Measurements from ENCODE around the gene PTPN14. TPM values are rescaled to one million over a fixed set of nuclear protein-coding genes. Genes with fewer than 3 reads are reported as not detected.

PTPN14 gene
- total RNA-seq, 1 experiment from 2014 or later, result 76.4 TPM

DNA sequence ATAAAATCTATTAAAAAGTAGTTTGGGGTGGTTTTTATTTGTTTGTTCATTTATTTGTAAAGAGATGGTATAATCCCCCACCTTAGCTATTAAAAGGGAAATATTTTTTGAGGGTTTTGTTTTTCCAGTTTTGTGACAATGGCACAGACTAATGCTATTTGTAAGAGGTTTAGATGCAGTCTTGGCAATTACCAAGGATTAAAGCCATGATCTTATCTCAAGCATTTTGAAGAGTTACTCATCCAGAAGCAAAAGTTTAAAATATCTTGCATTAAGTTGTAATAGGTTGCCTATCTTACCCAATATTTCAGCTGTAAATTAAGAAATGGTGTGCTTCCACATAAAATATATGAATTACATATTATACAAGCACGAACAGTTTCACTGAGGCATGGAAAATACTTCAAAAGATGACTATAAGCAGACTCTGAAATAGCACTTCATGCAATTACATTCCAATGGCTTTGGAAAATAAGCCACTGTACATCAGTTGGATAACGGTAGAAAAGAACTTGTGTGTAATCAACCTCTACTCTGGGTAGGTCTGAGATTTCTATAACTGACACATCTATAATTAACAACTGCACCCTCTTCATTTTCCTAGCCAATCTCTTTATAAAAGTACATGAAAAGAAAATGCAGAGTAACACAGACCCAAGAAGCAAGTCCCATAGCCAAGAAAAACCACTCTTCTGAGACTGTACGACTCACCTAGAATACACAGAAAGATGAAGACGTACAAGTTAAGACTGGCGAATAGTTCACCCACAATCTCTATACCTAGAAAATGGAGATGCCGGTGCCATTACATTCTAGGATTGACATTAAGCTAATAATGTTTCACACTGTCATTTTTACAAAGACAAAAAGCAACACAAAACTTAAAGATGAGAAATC lies 95.2 kb downstream of the PTPN14 start:
- no peak overlapping the region for H3K4me2 ChIP-seq (ENCODE audit: insufficient read depth, insufficient read length, low read length)
- H3K23ac ChIP-seq (ENCODE audit: insufficient read length, low read depth, low read length), result no peak overlapping the region
- H2BK15ac ChIP-seq (ENCODE audit: low read depth, low read length), result no peak overlapping the region
- H2BK12ac ChIP-seq (ENCODE audit: insufficient read length, low read depth, low read length), result no peak overlapping the region
- no peak overlapping the region for H3K18ac ChIP-seq (ENCODE audit: insufficient read length, low read depth, low read length)
- Mint-ChIP-seq H3K27me3 (ENCODE audit: low read depth) (no peaks in the 10 kb centered on the region), H3K4me3 (no peak overlapping the region), H3K27ac (no peak overlapping the region), H3K9me3 (no peaks in the 10 kb centered on the region), H3K4me1 (peaks cover 40 to 68% of the 10 kb centered on the region in 2 experiments), H3K36me3 (ENCODE audit: insufficient read depth in 1 of 3, low read depth in 3 of 3) (peaks cover 0 to 5% (median 0%) of the 10 kb centered on the region in 3 experiments; a peak in 1 of 7 replicates)
- H4K8ac ChIP-seq (replicated peaks; ENCODE audit: insufficient read length, low read depth, low read length), result no peak overlapping the region
- H3K9me3 ChIP-seq (ENCODE audit: control insufficient read depth, low read depth, low read length), result no peaks in the 10 kb centered on the region
- DNase-seq, result no peak
- no peak overlapping the region for H4K5ac ChIP-seq (ENCODE audit: insufficient read length, low read depth, low read length)
- H2BK5ac ChIP-seq (ENCODE audit: insufficient read length, low read length), result no peak overlapping the region
- no peak overlapping the region for H3K56ac ChIP-seq (ENCODE audit: insufficient read length, low read depth, low read length)
- H3K4ac ChIP-seq (ENCODE audit: low read depth, low read length), result no peak overlapping the region
- TF ChIP-seq, protein P1, sequence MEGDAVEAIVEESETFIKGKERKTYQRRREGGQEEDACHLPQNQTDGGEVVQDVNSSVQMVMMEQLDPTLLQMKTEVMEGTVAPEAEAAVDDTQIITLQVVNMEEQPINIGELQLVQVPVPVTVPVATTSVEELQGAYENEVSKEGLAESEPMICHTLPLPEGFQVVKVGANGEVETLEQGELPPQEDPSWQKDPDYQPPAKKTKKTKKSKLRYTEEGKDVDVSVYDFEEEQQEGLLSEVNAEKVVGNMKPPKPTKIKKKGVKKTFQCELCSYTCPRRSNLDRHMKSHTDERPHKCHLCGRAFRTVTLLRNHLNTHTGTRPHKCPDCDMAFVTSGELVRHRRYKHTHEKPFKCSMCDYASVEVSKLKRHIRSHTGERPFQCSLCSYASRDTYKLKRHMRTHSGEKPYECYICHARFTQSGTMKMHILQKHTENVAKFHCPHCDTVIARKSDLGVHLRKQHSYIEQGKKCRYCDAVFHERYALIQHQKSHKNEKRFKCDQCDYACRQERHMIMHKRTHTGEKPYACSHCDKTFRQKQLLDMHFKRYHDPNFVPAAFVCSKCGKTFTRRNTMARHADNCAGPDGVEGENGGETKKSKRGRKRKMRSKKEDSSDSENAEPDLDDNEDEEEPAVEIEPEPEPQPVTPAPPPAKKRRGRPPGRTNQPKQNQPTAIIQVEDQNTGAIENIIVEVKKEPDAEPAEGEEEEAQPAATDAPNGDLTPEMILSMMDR (conservative IDR thresholded peaks at IDR 0.05), result no peak
- no peak overlapping the region for H3K27ac ChIP-seq (ENCODE audit: insufficient read length, low read depth, low read length)
- no peak overlapping the region for H3K14ac ChIP-seq (ENCODE audit: insufficient read depth, low read length)
- no peak overlapping the region for H2AK5ac ChIP-seq (ENCODE audit: insufficient read length, low read length)
- H3K79me2 ChIP-seq (ENCODE audit: insufficient read depth, low read length), result peaks cover 8% of the 10 kb centered on the region; the same call in 1 of the 2 replicates
- H2AFZ ChIP-seq (ENCODE audit: low read length), result no peak overlapping the region
- no peaks in the 10 kb centered on the region for H3K79me1 ChIP-seq (ENCODE audit: insufficient read depth, low read depth, low read length, poor library complexity, severe bottlenecking)
- no peak overlapping the region for H3K9ac ChIP-seq (ENCODE audit: extremely low read depth, insufficient read length, low read length)
- H4K91ac ChIP-seq (ENCODE audit: insufficient read length, low read depth, low read length), result no peak overlapping the region
- H4K20me1 ChIP-seq (ENCODE audit: control insufficient read depth, insufficient read depth, insufficient read length), result no peaks in the 10 kb centered on the region
- H3K23me2 ChIP-seq (ENCODE audit: insufficient read length, low read depth, low read length, poor library complexity, severe bottlenecking), result no peaks in the 10 kb centered on the region
- no peak overlapping the region for H2BK20ac ChIP-seq (ENCODE audit: low read depth, low read length, poor library complexity, severe bottlenecking)
- H2BK120ac ChIP-seq (ENCODE audit: low read depth, low read length, poor library complexity, severe bottlenecking), result no peak overlapping the region
- no CpG with 5 or more reads among the region's 6 CpGs for WGBS (ENCODE audit: extremely low coverage, insufficient read length, low lambda C conversion rate)
- H3K27me3 ChIP-seq (ENCODE audit: insufficient read depth, low read length), result no peaks in the 10 kb centered on the region
- H3K4me1 ChIP-seq (ENCODE audit: insufficient read depth, low read length), result peaks cover 20% of the 10 kb centered on the region; the same call in 1 of the 2 replicates
- H3T11ph ChIP-seq (ENCODE audit: low read length), result no peak overlapping the region
